HCT116 (cell line): ENCODE measurements around the gene MOAP1. TPM values are rescaled to one million over a fixed set of nuclear protein-coding genes. Genes with fewer than 3 reads are reported as not detected.
"Not testable (repeated sequence)": the region's sequence is repeated elsewhere in the genome, so short reads cannot be mapped to it uniquely, and the experiment has no call there.

Experiments
- ATAC-seq: fragments of 200-7000 bp; cut with Tn5 transposase; 2 replicates; pipeline ENCODE4 v1.9.1; 2020; ENCODE audit warnings: mild to moderate bottlenecking, moderate library complexity
- BruUV-seq: library from RNA; stranded (reverse); fragments of 400-500 nt; replicated peaks from 2 replicates; lab custom pipeline; 2021; lab: Mats Ljungman, UMichigan
- CTCF ChIA-PET: fragments of 300-600 bp; sonication (Branson Sonifier 250); formaldehyde crosslinking; loops from one replicate; lab custom pipeline; 2021; ENCODE audit warnings: antibody characterized with exemption; lab: Charles Lee
- POLR2A ChIA-PET: fragments of 300-600, 350-600 bp; sonication (Branson Sonifier 250); formaldehyde crosslinking; loops from one replicate; lab custom pipeline; 2021; ENCODE audit warnings: antibody characterized with exemption; lab: Charles Lee
- RAD21 ChIA-PET, 2 experiments: fragments of 300-600 bp; sonication (Branson Sonifier 250); formaldehyde crosslinking; loops; one replicate each; lab custom pipeline; 2023; ENCODE audit warnings: low total read pairs in 2 of 2; ENCODE audit not compliant: uncharacterized antibody in 2 of 2, unreplicated experiment in 2 of 2, low non-redundant PET in 1 of 2; lab: Charles Lee
- DNase-seq: peaks from one replicate; pipeline ENCODE4 v3.0.0-alpha.2; 2010; ENCODE audit warnings: low read depth, low spot score
- H2AFZ ChIP-seq: fragments of 200-600 bp; shearing (Covaris generic), sonication (generic); 2 replicates; pipeline ENCODE4 v1.6.1; 2017; ENCODE audit warnings: low read depth, mixed run types, mixed read lengths, antibody characterized with exemption, low read length; ENCODE audit not compliant: poor library complexity, severe bottlenecking
- H3K27ac ChIP-seq: 2 replicates; pipeline ENCODE4 v1.5.1; 2012; ENCODE audit warnings: low read depth, low read length
- H3K27me3 ChIP-seq: fragments of 200-600 bp; sonication (generic); 2 replicates; pipeline ENCODE4 v1.6.1; 2016; ENCODE audit warnings: mixed run types, low read length, mixed read lengths; ENCODE audit not compliant: insufficient read depth
- H3K36me3 ChIP-seq, 2 experiments: fragments of 200-500 bp in 1 of 2; fragments of 200-600 bp in 1 of 2; sonication (Bioruptor generic) in 1 of 2; sonication (generic) in 1 of 2; 2 replicates each; pipeline versions ENCODE4 v1.5.1 to v1.6.1; 2014 to 2016; ENCODE audit warnings: low read length in 2 of 2, inconsistent platforms in 1 of 2, mixed read lengths in 1 of 2, mixed run types in 1 of 2; ENCODE audit not compliant: insufficient read depth in 2 of 2, control insufficient read depth in 1 of 2
- H3K4me1 ChIP-seq, 2 experiments: fragments of 200-600 bp in 1 of 2; sonication (generic) in 1 of 2; 2 replicates each; pipeline versions ENCODE4 v1.5.1 to v1.6.1; 2012 to 2017; ENCODE audit warnings: low read length in 2 of 2, inconsistent platforms in 1 of 2, mild to moderate bottlenecking in 1 of 2, mixed read lengths in 1 of 2, mixed run types in 1 of 2, moderate library complexity in 1 of 2; ENCODE audit not compliant: insufficient read depth in 2 of 2, control insufficient read depth in 1 of 2
- H3K4me2 ChIP-seq: fragments of 200-600 bp; sonication (generic); 2 replicates; pipeline ENCODE4 v1.6.1; 2017; ENCODE audit warnings: mixed run types, low read length, mixed read lengths
- H3K4me3 ChIP-seq, 2 experiments: fragments of 200-600 bp in 1 of 2; sonication (generic) in 1 of 2; replicated peaks in 1 of 2; 2 replicates each; pipeline ENCODE4 v1.5.1; 2011 to 2016; ENCODE audit warnings: low read length in 2 of 2, control low read depth in 1 of 2, low read depth in 1 of 2, mild to moderate bottlenecking in 1 of 2, mixed read lengths in 1 of 2, mixed run types in 1 of 2
- H3K79me2 ChIP-seq: fragments of 200-600 bp; sonication (generic); 2 replicates; pipeline ENCODE4 v1.6.1; 2017; ENCODE audit warnings: mild to moderate bottlenecking, mixed run types, low read length, moderate library complexity, mixed read lengths; ENCODE audit not compliant: insufficient read depth
- H3K9ac ChIP-seq: fragments of 200-600 bp; sonication (generic); 2 replicates; pipeline ENCODE4 v1.6.1; 2016; ENCODE audit warnings: low read length, mixed read lengths
- H3K9me2 ChIP-seq: fragments of 200-600 bp; sonication (generic), shearing (Covaris generic); 2 replicates; pipeline ENCODE4 v1.6.1; 2017; ENCODE audit warnings: mixed run types, mild to moderate bottlenecking, moderate library complexity; ENCODE audit not compliant: insufficient read depth
- H3K9me3 ChIP-seq, 2 experiments: fragments of 200-500 bp in 1 of 2; fragments of 200-600 bp in 1 of 2; sonication (Bioruptor generic) in 1 of 2; sonication (generic) in 1 of 2; 2 replicates each; pipeline ENCODE4 v1.6.1; 2014 to 2017; ENCODE audit warnings: low read length in 2 of 2, mixed read lengths in 2 of 2, inconsistent platforms in 1 of 2, low read depth in 1 of 2, mild to moderate bottlenecking in 1 of 2, mixed run types in 1 of 2, moderate library complexity in 1 of 2; ENCODE audit not compliant: control insufficient read depth in 1 of 2, insufficient read depth in 1 of 2
- H4K20me1 ChIP-seq: fragments of 200-600 bp; sonication (generic), shearing (Covaris generic); 2 replicates; pipeline ENCODE4 v1.6.1; 2017; ENCODE audit warnings: mixed run types, mild to moderate bottlenecking, moderate library complexity; ENCODE audit not compliant: insufficient read depth
- CBX3 ChIP-seq: IDR thresholded peaks from 2 replicates; pipeline ENCODE4 v1.6.1; 2012; ENCODE audit warnings: low read depth
- EGR1 ChIP-seq: IDR thresholded peaks from 2 replicates; pipeline ENCODE4 v1.6.1; 2012; ENCODE audit warnings: low read depth
- EZH2phosphoT487 ChIP-seq: fragments of 200-600 bp; IDR thresholded peaks from 2 replicates; pipeline ENCODE4 v1.6.1; 2018; ENCODE audit warnings: antibody characterized with exemption, borderline replicate concordance
- FOSL1 ChIP-seq: IDR thresholded peaks from 2 replicates; pipeline ENCODE4 v1.6.1; 2012; ENCODE audit warnings: low read depth
- RAD21 ChIP-seq: IDR thresholded peaks from 2 replicates; pipeline ENCODE4 v1.6.1; 2012; ENCODE audit warnings: low read depth, mild to moderate bottlenecking
- SIN3A ChIP-seq: IDR thresholded peaks from 2 replicates; pipeline ENCODE4 v1.6.1; 2012; ENCODE audit warnings: low read depth
- SRF ChIP-seq: IDR thresholded peaks from 2 replicates; pipeline ENCODE4 v1.6.1; 2012; ENCODE audit warnings: low read depth
- TCF7L2 ChIP-seq: IDR thresholded peaks from 2 replicates; pipeline ENCODE4 v1.7.0; 2011; ENCODE audit warnings: borderline replicate concordance, inconsistent platforms; ENCODE audit not compliant: insufficient read depth, insufficient read length; ENCODE audit errors: extremely low read depth
- ZFX ChIP-seq: fragments of 450-650 bp; IDR thresholded peaks from 2 replicates; pipeline ENCODE4 v1.6.1; 2017
- intact Hi-C: fragments of 100-400 bp; cut with micrococcal nuclease; formaldehyde crosslinking; loops from 2 replicates; pipeline ENCODE4 v1.10.0; 2022
- total RNA-seq: library from RNA; stranded (reverse); gene quantifications from one replicate; pipeline ENCODE4 v1.2.1, GENCODE V29; 2021; ENCODE audit not compliant: unreplicated experiment
- TF ChIP-seq, protein P1 (sequence below): IDR thresholded peaks from 2 replicates; pipeline ENCODE4 v1.6.1; 2011; ENCODE audit warnings: mild to moderate bottlenecking, low read length, moderate library complexity; ENCODE audit not compliant: insufficient replicate concordance; ENCODE audit errors: extremely low read depth
- TF ChIP-seq, protein P2 (sequence below): IDR thresholded peaks from 2 replicates; pipeline ENCODE4 v1.6.1; 2012; ENCODE audit warnings: low read depth

Gene MOAP1
- total RNA-seq, 1 experiment from 2014 or later, result 14.2 TPM

DNA sequence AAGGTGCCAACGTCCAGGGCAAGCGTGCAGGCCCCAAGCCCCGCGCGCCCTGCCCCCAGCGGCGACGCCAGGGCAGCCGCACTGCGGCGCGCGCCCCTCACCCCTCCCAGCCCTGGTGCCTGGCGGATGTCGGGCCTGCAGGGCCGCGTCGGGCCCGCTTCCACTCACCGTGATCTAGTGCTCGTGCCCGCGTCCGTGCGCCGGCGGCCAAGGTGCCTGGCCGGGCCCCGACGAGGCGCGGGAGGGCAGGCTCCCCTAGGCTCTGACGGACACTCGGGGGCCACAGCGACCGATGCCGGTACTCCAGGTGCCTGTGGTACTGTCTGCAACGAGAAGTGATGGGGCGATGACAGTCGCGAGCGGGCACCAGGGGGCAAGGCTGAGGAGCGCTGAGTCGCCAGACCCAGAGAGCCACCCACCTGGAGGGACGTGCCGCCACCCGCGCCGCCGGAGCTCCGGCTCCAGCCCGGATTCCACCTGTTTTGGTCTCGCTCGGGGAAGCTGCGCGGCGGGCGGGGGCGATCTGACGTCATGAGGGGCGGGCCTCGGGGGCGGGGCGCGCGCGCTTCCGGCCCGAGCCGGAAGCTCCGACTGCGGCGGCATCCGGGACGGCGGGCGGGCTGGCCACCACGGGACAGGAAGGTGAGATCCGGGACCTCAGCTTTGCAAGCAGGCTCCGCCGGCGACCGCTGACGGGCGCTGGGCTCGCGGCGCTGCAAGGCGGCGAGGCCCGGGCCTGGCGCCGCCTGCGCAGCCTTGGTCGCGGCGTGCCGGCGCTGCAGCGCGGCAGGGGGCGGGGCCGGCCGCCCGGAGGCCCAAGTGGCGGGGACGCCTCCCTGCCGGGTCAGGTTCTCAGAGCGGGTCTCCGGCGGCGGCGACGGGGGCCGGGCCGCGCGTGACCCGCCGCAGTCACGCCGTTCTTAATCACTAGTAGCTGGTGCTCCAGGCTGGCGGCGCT, at the start of gene MOAP1, which contains the start of gene LYSET (continued):
- TF ChIP-seq TCF7L2 (no peak), EZH2phosphoT487 (no peak)

- ATAC-seq, H3K27ac ChIP-seq, DNase-seq, intact Hi-C loops, H4K20me1 ChIP-seq, H3K79me2 ChIP-seq, BruUV-seq, H3K9me3 ChIP-seq, H3K9me2 ChIP-seq, H3K4me2 ChIP-seq, H3K4me3 ChIP-seq, H3K9ac ChIP-seq, POLR2A ChIA-PET, H3K4me1 ChIP-seq, H3K36me3 ChIP-seq, H3K27me3 ChIP-seq, H2AFZ ChIP-seq: not testable (repeated sequence)
- ChIA-PET CTCF (interaction anchor here (0.8 to 1.0 kb wide), 2 partner anchors 14 to 385 kb away, joined by 3 to 4 read pairs; no protein-coding TSS in a partner anchor), RAD21 (interaction anchor here in 1 of 2 experiments (0.6 kb wide), 1 partner anchor 10 kb away, joined by 3 read pairs; no protein-coding TSS in a partner anchor)
Observed at GRCh38 chr14:93233078-93233477, 48.4 kb upstream of the MOAP1 start.

GRCh38 chr14:93232159-93232558, 47.5 kb upstream of the MOAP1 start:
- no peak overlapping the region for H3K4me2 ChIP-seq
- H3K27ac ChIP-seq, result no peak overlapping the region
- ChIA-PET CTCF (interaction anchor here (0.8 kb wide), 1 partner anchor 305 kb away, joined by 3 read pairs; no protein-coding TSS in a partner anchor), RAD21 (no interaction called here), POLR2A (no interaction called here)
- no peaks in the 10 kb centered on the region for H4K20me1 ChIP-seq
- H3K9me2 ChIP-seq, result no peaks in the 10 kb centered on the region
- no peaks in the 10 kb centered on the region for H3K27me3 ChIP-seq
- no peaks in the 10 kb centered on the region for H3K9me3 ChIP-seq
- H3K36me3 ChIP-seq, result peaks cover 8 to 10% of the 10 kb centered on the region in 2 experiments; a peak in 2 of 4 replicates
- H3K79me2 ChIP-seq, result no peaks in the 10 kb centered on the region
- BruUV-seq, result no TSS peak
- H3K4me1 ChIP-seq, result no peaks in the 10 kb centered on the region; a peak in 1 of 4 replicates
- intact Hi-C loops, result no loop called here
- H3K9ac ChIP-seq, result no peak overlapping the region
- no peak for DNase-seq
- no peak overlapping the region for H2AFZ ChIP-seq
- H3K4me3 ChIP-seq, result no peak overlapping the region
- no peak for ATAC-seq
- no peak for TF ChIP-seq TCF7L2
- TF ChIP-seq SIN3A, result no peak
- TF ChIP-seq, protein P1, sequence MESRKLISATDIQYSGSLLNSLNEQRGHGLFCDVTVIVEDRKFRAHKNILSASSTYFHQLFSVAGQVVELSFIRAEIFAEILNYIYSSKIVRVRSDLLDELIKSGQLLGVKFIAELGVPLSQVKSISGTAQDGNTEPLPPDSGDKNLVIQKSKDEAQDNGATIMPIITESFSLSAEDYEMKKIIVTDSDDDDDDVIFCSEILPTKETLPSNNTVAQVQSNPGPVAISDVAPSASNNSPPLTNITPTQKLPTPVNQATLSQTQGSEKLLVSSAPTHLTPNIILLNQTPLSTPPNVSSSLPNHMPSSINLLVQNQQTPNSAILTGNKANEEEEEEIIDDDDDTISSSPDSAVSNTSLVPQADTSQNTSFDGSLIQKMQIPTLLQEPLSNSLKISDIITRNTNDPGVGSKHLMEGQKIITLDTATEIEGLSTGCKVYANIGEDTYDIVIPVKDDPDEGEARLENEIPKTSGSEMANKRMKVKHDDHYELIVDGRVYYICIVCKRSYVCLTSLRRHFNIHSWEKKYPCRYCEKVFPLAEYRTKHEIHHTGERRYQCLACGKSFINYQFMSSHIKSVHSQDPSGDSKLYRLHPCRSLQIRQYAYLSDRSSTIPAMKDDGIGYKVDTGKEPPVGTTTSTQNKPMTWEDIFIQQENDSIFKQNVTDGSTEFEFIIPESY, result no peak
- no peak for TF ChIP-seq EGR1
- no peak for TF ChIP-seq FOSL1
- TF ChIP-seq RAD21, result no peak
- TF ChIP-seq, protein P2, sequence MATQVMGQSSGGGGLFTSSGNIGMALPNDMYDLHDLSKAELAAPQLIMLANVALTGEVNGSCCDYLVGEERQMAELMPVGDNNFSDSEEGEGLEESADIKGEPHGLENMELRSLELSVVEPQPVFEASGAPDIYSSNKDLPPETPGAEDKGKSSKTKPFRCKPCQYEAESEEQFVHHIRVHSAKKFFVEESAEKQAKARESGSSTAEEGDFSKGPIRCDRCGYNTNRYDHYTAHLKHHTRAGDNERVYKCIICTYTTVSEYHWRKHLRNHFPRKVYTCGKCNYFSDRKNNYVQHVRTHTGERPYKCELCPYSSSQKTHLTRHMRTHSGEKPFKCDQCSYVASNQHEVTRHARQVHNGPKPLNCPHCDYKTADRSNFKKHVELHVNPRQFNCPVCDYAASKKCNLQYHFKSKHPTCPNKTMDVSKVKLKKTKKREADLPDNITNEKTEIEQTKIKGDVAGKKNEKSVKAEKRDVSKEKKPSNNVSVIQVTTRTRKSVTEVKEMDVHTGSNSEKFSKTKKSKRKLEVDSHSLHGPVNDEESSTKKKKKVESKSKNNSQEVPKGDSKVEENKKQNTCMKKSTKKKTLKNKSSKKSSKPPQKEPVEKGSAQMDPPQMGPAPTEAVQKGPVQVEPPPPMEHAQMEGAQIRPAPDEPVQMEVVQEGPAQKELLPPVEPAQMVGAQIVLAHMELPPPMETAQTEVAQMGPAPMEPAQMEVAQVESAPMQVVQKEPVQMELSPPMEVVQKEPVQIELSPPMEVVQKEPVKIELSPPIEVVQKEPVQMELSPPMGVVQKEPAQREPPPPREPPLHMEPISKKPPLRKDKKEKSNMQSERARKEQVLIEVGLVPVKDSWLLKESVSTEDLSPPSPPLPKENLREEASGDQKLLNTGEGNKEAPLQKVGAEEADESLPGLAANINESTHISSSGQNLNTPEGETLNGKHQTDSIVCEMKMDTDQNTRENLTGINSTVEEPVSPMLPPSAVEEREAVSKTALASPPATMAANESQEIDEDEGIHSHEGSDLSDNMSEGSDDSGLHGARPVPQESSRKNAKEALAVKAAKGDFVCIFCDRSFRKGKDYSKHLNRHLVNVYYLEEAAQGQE, result no peak
- TF ChIP-seq ZFX, result no peak
- no peak for TF ChIP-seq SRF
- no peak for TF ChIP-seq CBX3
